Measurements from ENCODE around the gene CNTFR. TPM values are rescaled to one million over a fixed set of nuclear protein-coding genes. Genes with fewer than 3 reads are reported as not detected.

CNTFR gene
- polyA plus RNA-seq, 1 donor (not counting 4 experiments of a cell fraction or from before 2014, with no cell fraction given) = 0.42 TPM

DNA sequence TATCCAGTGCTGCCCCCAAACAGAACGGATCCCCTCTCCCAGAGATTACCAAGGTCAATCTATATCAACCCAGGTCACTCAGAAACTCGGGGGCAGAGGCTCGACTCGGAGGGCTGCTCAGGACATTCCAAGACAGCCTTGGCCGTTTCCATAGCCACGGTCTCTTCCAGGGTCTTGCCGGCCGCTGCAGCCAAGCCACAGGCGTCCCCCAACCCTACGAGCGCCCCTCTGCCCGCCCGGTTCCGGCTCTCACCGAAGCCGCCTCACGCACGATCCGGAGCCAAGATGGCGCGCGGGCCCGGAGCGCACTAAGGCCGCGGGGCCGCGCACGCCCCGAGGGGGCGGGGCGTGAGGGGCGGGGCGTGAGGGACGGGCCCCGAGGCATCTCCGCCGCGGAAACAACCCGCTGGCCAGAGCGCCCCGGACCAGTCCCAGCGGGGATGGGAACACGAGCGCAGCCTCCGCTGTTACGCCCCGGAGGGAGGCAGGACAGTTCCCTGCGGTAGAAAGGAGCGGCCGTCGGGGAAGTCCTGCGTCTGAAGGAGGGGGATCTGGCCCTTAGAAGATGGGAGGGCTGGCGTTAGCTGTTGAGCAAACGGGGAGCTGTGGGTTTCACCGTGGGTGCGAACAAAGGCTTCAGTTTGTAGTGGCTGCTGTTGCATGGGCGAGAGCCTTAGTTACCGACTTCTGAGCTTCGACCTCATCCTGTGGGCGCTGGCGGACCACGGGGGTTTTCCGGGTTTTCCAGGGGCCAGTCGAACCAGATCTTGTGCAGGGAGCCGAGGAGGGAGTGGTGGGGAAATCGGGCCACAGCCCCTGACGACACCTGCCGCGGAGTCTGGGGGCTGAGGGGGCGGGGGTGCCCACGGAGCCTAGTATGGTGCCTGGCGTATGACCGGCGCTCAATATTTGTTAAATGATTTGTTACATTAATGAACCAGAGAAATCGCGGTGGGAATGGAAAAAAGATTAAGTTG, 22.6 kb upstream of the CNTFR start, which contains the start of gene RPP25L:
TSS of gene RPP25L (minus strand) at position 287 of the 977 bp plus-strand sequence. CDS start 801 bp downstream, outside the sequence.
- Histone ChIP-seq H3K27ac (ENCODE audit: control insufficient read depth, insufficient read depth, low read length) (peak within 1 kb of the TSS; percentile 85), H3K9me1 (ENCODE audit: control insufficient read depth, extremely low read depth, insufficient read depth, low read length) (peaks cover 3% of the 10 kb centered on the region), H2AFZ (ENCODE audit: control insufficient read depth, low read length) (peak within 1 kb of the TSS; percentile 87), H4K20me1 (ENCODE audit: control insufficient read depth, extremely low read depth, insufficient read depth, low read length) (no peaks in the 10 kb centered on the region), H3K9ac (ENCODE audit: control insufficient read depth, extremely low read depth, insufficient read depth, low read length) (peak within 1 kb of the TSS; percentile 96), H3K4me1 (ENCODE audit: control insufficient read depth, extremely low read depth, insufficient read depth, low read length) (peaks cover 20% of the 10 kb centered on the region), H3K4me3 (ENCODE audit: control insufficient read depth in 2 of 3, extremely low read depth in 1 of 3, insufficient read depth in 2 of 3, low read depth in 1 of 3, low read length in 3 of 3) (peak within 1 kb of the TSS; percentile 73 to 90 (median 82)), H3K4me2 (ENCODE audit: control insufficient read depth, extremely low read depth, insufficient read depth, low read depth, low read length) (peak within 1 kb of the TSS; percentile 97), H3K36me3 (ENCODE audit: control insufficient read depth in 2 of 2, extremely low read depth in 1 of 2, insufficient read depth in 2 of 2, low read length in 2 of 2) (peaks cover 13 to 22% of the 10 kb centered on the region in 2 experiments), H3K27me3 (ENCODE audit: control insufficient read depth, extremely low read depth, insufficient read depth, low read length) (no peaks in the 10 kb centered on the region), H3K79me2 (ENCODE audit: control insufficient read depth, insufficient read depth, low read length) (peaks cover 13% of the 10 kb centered on the region), H3K9me3 (ENCODE audit: control insufficient read depth, low read depth, low read length) (no peaks in the 10 kb centered on the region)
- TF ChIP-seq, protein P1, sequence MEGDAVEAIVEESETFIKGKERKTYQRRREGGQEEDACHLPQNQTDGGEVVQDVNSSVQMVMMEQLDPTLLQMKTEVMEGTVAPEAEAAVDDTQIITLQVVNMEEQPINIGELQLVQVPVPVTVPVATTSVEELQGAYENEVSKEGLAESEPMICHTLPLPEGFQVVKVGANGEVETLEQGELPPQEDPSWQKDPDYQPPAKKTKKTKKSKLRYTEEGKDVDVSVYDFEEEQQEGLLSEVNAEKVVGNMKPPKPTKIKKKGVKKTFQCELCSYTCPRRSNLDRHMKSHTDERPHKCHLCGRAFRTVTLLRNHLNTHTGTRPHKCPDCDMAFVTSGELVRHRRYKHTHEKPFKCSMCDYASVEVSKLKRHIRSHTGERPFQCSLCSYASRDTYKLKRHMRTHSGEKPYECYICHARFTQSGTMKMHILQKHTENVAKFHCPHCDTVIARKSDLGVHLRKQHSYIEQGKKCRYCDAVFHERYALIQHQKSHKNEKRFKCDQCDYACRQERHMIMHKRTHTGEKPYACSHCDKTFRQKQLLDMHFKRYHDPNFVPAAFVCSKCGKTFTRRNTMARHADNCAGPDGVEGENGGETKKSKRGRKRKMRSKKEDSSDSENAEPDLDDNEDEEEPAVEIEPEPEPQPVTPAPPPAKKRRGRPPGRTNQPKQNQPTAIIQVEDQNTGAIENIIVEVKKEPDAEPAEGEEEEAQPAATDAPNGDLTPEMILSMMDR (optimal IDR thresholded peaks at IDR 0.05 in 1 of 3, IDR thresholded peaks at IDR 0.05 in 1 of 3, conservative IDR thresholded peaks at IDR 0.05 in 1 of 3; ENCODE audit: extremely low read depth in 1 of 3, insufficient read depth in 2 of 3, low read length in 3 of 3) = no peak
- no peak for TF ChIP-seq EZH2 (IDR thresholded peaks at IDR 0.05; ENCODE audit: low read length)
- FAIRE-seq = no peak
- dilution Hi-C loops (cut with MboI; ENCODE audit: extremely low pct_ligation_motif_present, low sequenced_read_pairs) = no loop called here
- no peak for DNase-seq (ENCODE audit: low read depth, low spot score)

DNA sequence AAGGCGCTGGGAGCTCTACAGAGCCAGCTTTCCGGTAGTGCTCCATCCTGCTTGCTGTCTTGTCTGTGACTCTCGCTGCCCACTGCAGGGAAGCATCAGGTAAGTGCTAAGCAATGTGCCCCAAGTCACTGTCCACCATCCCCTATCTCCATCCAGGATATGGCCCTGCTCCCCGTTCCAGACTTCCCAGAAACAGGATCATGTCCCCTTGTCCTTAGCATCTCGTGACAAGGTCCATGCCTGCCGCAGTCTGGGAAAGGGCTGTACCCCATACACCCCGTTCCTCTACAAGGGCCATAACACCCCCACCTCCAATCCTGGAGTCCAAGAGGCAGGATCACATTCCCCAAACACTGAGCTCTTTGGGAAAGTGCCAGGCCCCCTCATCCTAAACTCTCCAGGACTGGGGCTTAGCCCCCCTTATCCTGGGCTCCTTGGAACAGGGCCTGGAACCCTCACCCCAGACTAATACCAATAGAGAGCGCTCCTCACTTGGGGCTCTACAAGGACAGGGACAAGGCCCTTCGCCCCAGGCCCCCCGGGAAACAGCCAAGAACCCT, 21.8 kb upstream of the CNTFR start:
- H3K27ac ChIP-seq (ENCODE audit: control insufficient read depth, insufficient read depth, low read length) = peak overlapping the region; percentile 85
- H3K79me2 ChIP-seq (ENCODE audit: control insufficient read depth, insufficient read depth, low read length) = peaks cover 13% of the 10 kb centered on the region
- TF ChIP-seq EZH2 (IDR thresholded peaks at IDR 0.05; ENCODE audit: low read length) = no peak
- TF ChIP-seq, protein P1 (optimal IDR thresholded peaks at IDR 0.05 in 1 of 3, IDR thresholded peaks at IDR 0.05 in 1 of 3, conservative IDR thresholded peaks at IDR 0.05 in 1 of 3; ENCODE audit: extremely low read depth in 1 of 3, insufficient read depth in 2 of 3, low read length in 3 of 3) = peak in 1 of 3 experiments; percentile 8
- DNase-seq (ENCODE audit: low read depth, low spot score) (no peak), FAIRE-seq (no peak)
- no peaks in the 10 kb centered on the region for H3K27me3 ChIP-seq (ENCODE audit: control insufficient read depth, extremely low read depth, insufficient read depth, low read length)
- peak overlapping the region; percentile 97 for H3K4me2 ChIP-seq (ENCODE audit: control insufficient read depth, extremely low read depth, insufficient read depth, low read depth, low read length)
- H2AFZ ChIP-seq (ENCODE audit: control insufficient read depth, low read length) = peak overlapping the region; percentile 84
- H3K4me1 ChIP-seq (ENCODE audit: control insufficient read depth, extremely low read depth, insufficient read depth, low read length) = peaks cover 20% of the 10 kb centered on the region
- H3K9me1 ChIP-seq (ENCODE audit: control insufficient read depth, extremely low read depth, insufficient read depth, low read length) = peaks cover 3% of the 10 kb centered on the region
- peak overlapping the region; percentile 96 for H3K9ac ChIP-seq (ENCODE audit: control insufficient read depth, extremely low read depth, insufficient read depth, low read length)
- peaks cover 11 to 14% of the 10 kb centered on the region in 2 experiments for H3K36me3 ChIP-seq (ENCODE audit: control insufficient read depth in 2 of 2, extremely low read depth in 1 of 2, insufficient read depth in 2 of 2, low read length in 2 of 2)
- no peaks in the 10 kb centered on the region for H3K9me3 ChIP-seq (ENCODE audit: control insufficient read depth, low read depth, low read length)
- H4K20me1 ChIP-seq (ENCODE audit: control insufficient read depth, extremely low read depth, insufficient read depth, low read length) = no peaks in the 10 kb centered on the region
- dilution Hi-C loops (cut with MboI; ENCODE audit: extremely low pct_ligation_motif_present, low sequenced_read_pairs) = no loop called here
- peak overlapping the region; percentile 73 to 90 (median 82) for H3K4me3 ChIP-seq (ENCODE audit: control insufficient read depth in 2 of 3, extremely low read depth in 1 of 3, insufficient read depth in 2 of 3, low read depth in 1 of 3, low read length in 3 of 3)
